D721Med (cell line): Measurements from ENCODE around the gene SNX4.
"Not testable (repeated sequence)": the region's sequence is repeated elsewhere in the genome, so short reads cannot be mapped to it uniquely, and the experiment has no call there.

Experiments used
- DNase-seq: peaks from one replicate; pipeline ENCODE4 v3.0.0; 2011; ENCODE audit warnings: low spot score; ENCODE audit not compliant: insufficient read length
- FAIRE-seq: peaks from 2 replicates; lab custom pipeline; 2011; peaks lifted over from hg19 to GRCh38; lab: Jason Lieb, UNC
- CTCF ChIP-seq: IDR thresholded peaks from 2 replicates; pipeline ENCODE4 v1.5.1; 2012; ENCODE audit warnings: mild to moderate bottlenecking, control low read depth; ENCODE audit not compliant: insufficient read depth; ENCODE audit errors: missing control alignments

The SNX4 gene

DNA sequence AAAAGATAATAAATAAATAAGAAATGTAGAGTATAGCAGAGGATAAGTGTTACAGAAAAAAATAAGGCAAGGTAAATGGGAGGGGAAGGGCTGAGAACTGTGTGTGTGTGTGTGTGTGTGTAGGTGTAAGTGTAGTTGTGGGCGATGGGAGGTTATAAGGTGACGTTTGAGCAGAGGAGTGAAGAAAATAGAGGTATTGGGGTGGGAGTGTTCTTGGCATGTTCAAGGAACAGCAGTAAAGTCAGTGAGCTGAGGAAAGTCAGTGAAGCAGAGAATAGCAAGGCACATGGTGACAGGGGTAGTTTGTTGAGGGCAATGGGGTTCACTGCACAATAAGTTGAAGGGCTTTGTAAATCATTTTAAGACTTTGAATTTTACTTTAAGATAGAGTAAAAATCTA, 113.9 kb downstream of the SNX4 start:
- TF ChIP-seq CTCF = no peak
- no peak for DNase-seq
- FAIRE-seq = no peak

DNA sequence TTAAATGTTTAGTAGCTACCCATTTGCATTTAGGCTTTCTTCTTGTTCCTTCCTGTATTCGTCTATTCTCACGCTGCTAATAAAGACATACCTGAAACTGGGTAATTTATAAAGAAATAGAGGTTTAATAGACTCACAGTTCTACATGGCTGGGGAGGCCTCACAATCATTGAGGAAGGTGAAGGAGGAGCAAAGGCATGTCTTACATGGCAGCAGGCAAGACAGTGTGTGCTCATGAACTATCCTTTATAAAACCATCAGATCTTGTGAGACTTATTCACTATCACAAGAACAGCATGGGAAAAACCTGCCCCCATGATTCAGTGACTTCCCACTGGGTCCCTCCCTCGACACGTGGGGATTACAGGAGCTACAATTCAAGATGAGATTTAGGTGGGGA, 114.5 kb downstream of the SNX4 start:
- not testable (repeated sequence) for DNase-seq, FAIRE-seq

DNA sequence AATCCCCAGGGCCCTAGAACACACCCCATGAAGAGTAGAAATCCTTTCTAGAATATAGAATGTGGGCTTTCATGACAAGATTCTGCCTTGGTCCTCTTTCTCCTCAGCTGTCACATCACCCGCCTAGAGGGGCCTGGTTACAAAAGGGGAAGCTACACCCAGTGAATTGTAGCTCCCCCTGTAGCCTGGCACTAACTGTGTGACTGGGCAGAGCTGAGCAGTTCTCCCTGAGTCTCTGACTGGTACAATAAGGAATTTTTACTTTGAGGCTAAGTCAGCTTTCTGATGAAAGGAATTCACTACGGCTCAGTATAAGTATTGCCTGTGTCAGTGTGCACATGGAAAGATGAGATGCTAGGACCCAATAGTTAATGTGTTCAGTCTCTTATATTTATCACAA, 116.2 kb downstream of the SNX4 start:
- no peak for TF ChIP-seq CTCF
- FAIRE-seq = no peak
- no peak for DNase-seq

DNA sequence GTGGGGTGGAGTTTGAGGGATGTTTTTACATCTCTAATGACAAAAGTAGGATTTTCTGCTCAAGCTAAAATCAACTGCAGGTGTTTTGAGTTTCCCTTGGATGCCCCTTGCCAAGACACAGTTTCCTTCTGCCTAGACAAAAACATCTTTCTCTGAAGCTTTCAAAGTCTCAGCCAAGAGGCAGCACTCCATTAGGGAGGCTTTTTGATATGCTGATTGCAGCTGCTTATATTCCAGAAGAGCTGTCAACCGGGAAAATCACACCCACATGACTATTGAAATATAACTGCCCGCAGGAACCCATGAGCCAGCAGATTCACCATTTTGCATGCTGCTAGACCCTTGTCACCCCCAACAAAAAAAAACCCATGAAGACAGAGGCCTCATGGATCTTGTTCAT, 117.4 kb downstream of the SNX4 start:
- FAIRE-seq (no peak), DNase-seq (no peak)
- TF ChIP-seq CTCF = no peak

- no peak for TF ChIP-seq CTCF
- DNase-seq = no peak
- no peak for FAIRE-seq
These were observed 118.6 kb downstream of the SNX4 start for GRCh38 chr3:125401402-125401801.

- TF ChIP-seq CTCF = no peak
- no peak for DNase-seq
- FAIRE-seq = no peak
These were observed 121.0 kb downstream of the SNX4 start for GRCh38 chr3:125398952-125399351.
